ENCODE results near the gene SLC20A1.

DNA sequence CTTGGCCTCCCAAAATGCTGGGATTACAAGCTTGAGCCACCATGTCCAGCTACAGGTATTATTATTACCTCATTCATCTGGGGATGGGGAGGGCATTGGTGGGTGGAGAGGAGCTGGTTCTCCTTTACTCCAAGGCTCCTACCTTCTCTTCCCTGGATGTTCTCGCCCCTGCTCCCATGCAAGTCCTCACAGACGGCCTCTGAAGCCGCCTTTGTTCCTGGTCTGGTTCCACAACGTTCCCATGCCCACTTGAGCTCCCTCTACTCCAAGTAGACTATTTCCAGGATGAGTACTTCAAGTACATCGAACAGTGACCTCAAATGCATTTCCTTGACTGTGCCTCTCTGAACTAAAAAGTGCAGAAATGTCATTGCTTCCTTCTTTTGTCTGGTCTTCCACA lies 3.2 kb upstream of the SLC20A1 start:
- TF ChIP-seq CTCF (IDR thresholded peaks at IDR 0.05) (no peak), POLR2A (IDR thresholded peaks at IDR 0.05) (no peak)

All from uterus (tissue), 2 donors.